GM23248 (cell line): ENCODE measurements around the gene SLC5A6. TPM values are rescaled to one million over a fixed set of nuclear protein-coding genes. Genes with fewer than 3 reads are reported as not detected.

ENCODE experiments used
- DNase-seq: peaks from one replicate; pipeline ENCODE4 v3.0.0-alpha.2; 2015
- H2AFZ ChIP-seq: fragments of 200-600 bp; sonication (generic); 2 replicates; pipeline ENCODE4 v1.6.1; 2016; ENCODE audit warnings: antibody characterized with exemption
- H3F3A ChIP-seq: fragments of 200-600 bp; sonication (generic); 2 replicates; pipeline ENCODE4 v1.6.1; 2016; ENCODE audit warnings: mild to moderate bottlenecking, antibody characterized with exemption, mixed run types; ENCODE audit not compliant: insufficient read depth
- H3K27ac ChIP-seq: fragments of 200-600 bp; sonication (generic); 2 replicates; pipeline ENCODE4 v1.5.1; 2016; ENCODE audit warnings: mild to moderate bottlenecking
- H3K27me3 ChIP-seq: fragments of 200-600 bp; sonication (generic); replicated peaks from 2 replicates; pipeline ENCODE4 v1.6.1; 2016; ENCODE audit warnings: mild to moderate bottlenecking; ENCODE audit not compliant: insufficient read depth
- H3K36me3 ChIP-seq: fragments of 200-600 bp; sonication (generic); 2 replicates; pipeline ENCODE4 v1.6.1; 2016; ENCODE audit warnings: low read depth, mild to moderate bottlenecking
- H3K4me1 ChIP-seq: fragments of 200-600 bp; sonication (generic); 2 replicates; pipeline ENCODE4 v1.6.1; 2016; ENCODE audit warnings: mild to moderate bottlenecking; ENCODE audit not compliant: insufficient read depth
- H3K4me2 ChIP-seq: fragments of 200-600 bp; sonication (generic); one replicate; pipeline ENCODE4 v1.6.1; 2016; ENCODE audit warnings: mild to moderate bottlenecking; ENCODE audit not compliant: unreplicated experiment
- H3K4me3 ChIP-seq: fragments of 200-600 bp; sonication (generic); 2 replicates; pipeline ENCODE4 v1.5.1; 2016; ENCODE audit warnings: mild to moderate bottlenecking
- H3K79me2 ChIP-seq: fragments of 200-600 bp; sonication (generic); 2 replicates; pipeline ENCODE4 v1.6.1; 2016; ENCODE audit warnings: mild to moderate bottlenecking; ENCODE audit not compliant: insufficient read depth
- H3K9ac ChIP-seq: fragments of 200-600 bp; sonication (generic); 2 replicates; pipeline ENCODE4 v1.6.1; 2016; ENCODE audit warnings: mild to moderate bottlenecking
- H3K9me2 ChIP-seq: fragments of 200-600 bp; sonication (generic); 2 replicates; pipeline ENCODE4 v1.6.1; 2016; ENCODE audit warnings: mixed run types, mild to moderate bottlenecking, moderate library complexity; ENCODE audit not compliant: insufficient read depth
- H3K9me3 ChIP-seq: fragments of 200-600 bp; sonication (generic); one replicate; pipeline ENCODE4 v1.6.1; 2017; ENCODE audit warnings: low read depth
- H4K20me1 ChIP-seq: fragments of 200-600 bp; sonication (generic); 2 replicates; pipeline ENCODE4 v1.6.0; 2016; ENCODE audit not compliant: insufficient read depth
- EZH2 ChIP-seq: fragments of 200-600 bp; sonication (generic); IDR thresholded peaks from 2 replicates; pipeline ENCODE4 v1.6.1; 2018; ENCODE audit warnings: antibody characterized with exemption, mild to moderate bottlenecking; ENCODE audit not compliant: insufficient read depth, poor library complexity, severe bottlenecking
- EZH2phosphoT487 ChIP-seq: fragments of 200-600 bp; sonication (generic); IDR thresholded peaks from 2 replicates; pipeline ENCODE4 v1.6.1; 2018; ENCODE audit warnings: antibody characterized with exemption, moderate library complexity, mild to moderate bottlenecking, low read depth; ENCODE audit not compliant: insufficient read depth
- WGBS, 2 experiments: methylation state at CpG; one replicate each; pipeline ENCODE4 v1.1.6; 2015 to 2017; ENCODE audit warnings: low lambda C conversion rate in 2 of 2, low coverage in 1 of 2; ENCODE audit errors: missing lambda C conversion rate in 2 of 2; 5-methylcytosine and 5-hydroxymethylcytosine counted together
- in situ Hi-C: fragments of 300-500 bp; cut with MboI; formaldehyde crosslinking; loops from 2 replicates; pipeline ENCODE4 v1.15.0; 2020
- polyA plus RNA-seq: library from polyadenylated mRNA; unstranded; fragments of >200 nt; fragmentation: Nextera tagmentation; extraction: Ambion mirVana; gene quantifications from 2 replicates; pipeline ENCODE4 v1.2.1, GENCODE V29; 2016
- total RNA-seq: library from RNA; depleted of rRNA; stranded (reverse); fragments of >200 nt; shearing (Covaris generic); gene quantifications from 2 replicates; pipeline ENCODE4 v1.2.3, GENCODE V29; 2014

SLC5A6 gene
- total and polyA plus RNA-seq, 2 experiments from 2014 or later: 9.4 to 13.5 TPM

DNA sequence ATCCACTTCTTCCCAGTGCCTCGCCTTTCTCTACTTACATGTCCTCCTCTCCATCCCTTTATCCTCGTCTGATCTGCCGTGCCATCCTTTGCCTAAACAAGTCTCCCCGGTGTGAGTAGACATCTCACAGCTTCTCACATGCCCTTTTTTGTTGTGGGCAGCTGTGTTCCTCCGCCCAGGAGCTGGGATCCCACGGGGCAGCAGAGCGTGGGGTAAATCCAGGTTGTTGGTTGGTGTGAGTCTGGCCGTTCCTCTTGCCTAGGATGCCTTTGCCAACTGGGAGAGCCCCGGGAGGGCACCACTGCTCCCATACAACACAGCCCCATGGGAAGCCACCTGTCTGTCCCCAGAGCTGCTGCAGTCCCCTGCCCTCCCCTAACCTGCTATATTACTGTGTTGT lies 28.3 kb upstream of the SLC5A6 start:
- H3K9ac ChIP-seq: no peak overlapping the region
- H3K4me2 ChIP-seq: no peak overlapping the region
- H3K27me3 ChIP-seq: no peaks in the 10 kb centered on the region
- no peak overlapping the region for H3K4me3 ChIP-seq
- no peak for TF ChIP-seq EZH2phosphoT487
- no peak for TF ChIP-seq EZH2
- WGBS, 2 experiments: 87 to 94% methylated on average over 9 of the region's 9 CpGs
- in situ Hi-C loops: no loop called here
- no peak overlapping the region for H2AFZ ChIP-seq
- H3K27ac ChIP-seq: no peak overlapping the region
- no peaks in the 10 kb centered on the region for H3K79me2 ChIP-seq
- peaks cover 6% of the 10 kb centered on the region; the same call in 1 of the 2 replicates for H3K36me3 ChIP-seq
- no peaks in the 10 kb centered on the region for H3K9me2 ChIP-seq
- DNase-seq: no peak
- H3K4me1 ChIP-seq: no peaks in the 10 kb centered on the region
- peaks cover under 1% of the 10 kb centered on the region; the same call in 1 of the 2 replicates for H3F3A ChIP-seq
- no peaks in the 10 kb centered on the region for H3K9me3 ChIP-seq
- H4K20me1 ChIP-seq: no peaks in the 10 kb centered on the region

DNA sequence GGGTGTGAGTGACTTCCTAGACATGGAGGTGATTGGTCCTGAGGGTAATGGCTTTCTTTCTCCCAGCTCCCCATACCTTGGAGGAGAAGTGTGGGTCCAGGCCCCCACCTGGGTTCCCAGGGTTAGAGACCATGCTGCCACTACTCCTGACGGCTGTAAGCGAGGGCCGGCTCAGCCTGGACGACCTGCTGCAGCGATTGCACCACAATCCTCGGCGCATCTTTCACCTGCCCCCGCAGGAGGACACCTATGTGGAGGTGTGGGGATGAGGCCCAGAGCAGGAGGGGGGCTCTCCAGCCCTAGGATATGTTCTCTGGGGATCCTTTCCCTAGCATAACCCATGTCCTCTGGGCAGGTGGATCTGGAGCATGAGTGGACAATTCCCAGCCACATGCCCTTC lies 26.9 kb upstream of the SLC5A6 start:
- H3K27me3 ChIP-seq: no peaks in the 10 kb centered on the region
- no peaks in the 10 kb centered on the region for H3K9me3 ChIP-seq
- no peak overlapping the region for H3K4me3 ChIP-seq
- no peak overlapping the region for H3K4me2 ChIP-seq
- no peak overlapping the region for H3K9ac ChIP-seq
- WGBS, 2 experiments: 99 to 100% methylated on average over 5 to 8 of the region's 8 CpGs
- H3K79me2 ChIP-seq: no peaks in the 10 kb centered on the region
- in situ Hi-C loops: no loop called here
- TF ChIP-seq EZH2phosphoT487: no peak
- TF ChIP-seq EZH2: no peak
- no peaks in the 10 kb centered on the region for H3K4me1 ChIP-seq
- no peak overlapping the region for H3K27ac ChIP-seq
- no peaks in the 10 kb centered on the region for H3F3A ChIP-seq
- no peak overlapping the region for H2AFZ ChIP-seq
- H4K20me1 ChIP-seq: no peaks in the 10 kb centered on the region
- H3K36me3 ChIP-seq: peaks cover 13% of the 10 kb centered on the region; the same call in 1 of the 2 replicates
- DNase-seq: no peak
- H3K9me2 ChIP-seq: no peaks in the 10 kb centered on the region

DNA sequence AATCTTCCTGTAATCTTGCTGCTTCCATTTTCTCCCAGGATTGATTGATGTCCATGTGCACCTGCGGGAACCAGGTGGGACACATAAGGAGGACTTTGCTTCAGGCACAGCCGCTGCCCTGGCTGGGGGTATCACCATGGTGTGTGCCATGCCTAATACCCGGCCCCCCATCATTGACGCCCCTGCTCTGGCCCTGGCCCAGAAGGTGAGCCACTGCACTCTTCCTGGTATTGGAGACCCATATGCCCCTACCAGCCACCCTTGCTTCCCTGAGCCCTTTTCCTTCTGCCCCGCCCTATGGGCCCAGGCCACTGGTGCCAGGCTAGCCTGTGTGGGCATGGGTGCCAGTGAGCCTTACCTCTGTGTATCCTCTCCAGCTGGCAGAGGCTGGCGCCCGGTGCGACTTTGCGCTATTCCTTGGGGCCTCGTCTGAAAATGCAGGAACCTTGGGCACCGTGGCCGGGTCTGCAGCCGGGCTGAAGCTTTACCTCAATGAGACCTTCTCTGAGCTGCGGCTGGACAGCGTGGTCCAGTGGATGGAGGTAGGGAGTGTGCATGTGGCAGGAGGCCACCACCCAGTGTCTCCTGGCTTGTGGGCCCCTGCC lies 25.4 kb upstream of the SLC5A6 start:
- Histone ChIP-seq H4K20me1 (no peaks in the 10 kb centered on the region), H3K36me3 (peaks cover 21% of the 10 kb centered on the region; the same call in 1 of the 2 replicates), H3K9me3 (no peaks in the 10 kb centered on the region), H3K4me3 (no peak overlapping the region), H3K9ac (no peak overlapping the region), H3K27me3 (no peaks in the 10 kb centered on the region), H3K9me2 (no peaks in the 10 kb centered on the region), H3K4me1 (no peaks in the 10 kb centered on the region), H3K27ac (no peak overlapping the region), H3K79me2 (no peaks in the 10 kb centered on the region), H2AFZ (no peak overlapping the region), H3K4me2 (no peak overlapping the region), H3F3A (no peaks in the 10 kb centered on the region)
- in situ Hi-C loops: no loop called here
- TF ChIP-seq EZH2phosphoT487: no peak
- TF ChIP-seq EZH2: no peak
- 97% methylated on average over 15 of the region's 15 CpGs for WGBS, 2 experiments
- DNase-seq: no peak

DNA sequence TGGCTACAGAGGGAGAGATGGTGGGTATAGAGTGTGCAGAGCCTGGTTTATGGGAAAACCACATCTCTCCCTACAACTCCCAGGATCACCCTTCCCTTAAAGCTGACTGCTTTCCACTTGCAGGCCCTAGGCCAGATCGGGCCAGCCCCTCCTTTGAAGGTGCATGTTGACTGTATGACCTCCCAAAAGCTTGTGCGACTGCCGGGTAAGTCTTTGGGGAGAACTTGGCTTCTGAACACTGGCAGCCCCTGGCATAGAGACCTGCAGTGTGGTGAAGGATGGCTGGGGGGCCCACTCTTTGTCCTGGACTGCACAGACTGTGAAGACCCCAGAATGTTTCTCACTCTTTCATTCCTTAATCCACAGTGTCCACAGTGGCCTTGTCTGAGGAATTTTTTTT lies 24.6 kb upstream of the SLC5A6 start:
- Histone ChIP-seq H3K79me2 (no peaks in the 10 kb centered on the region), H3K36me3 (peaks cover 21% of the 10 kb centered on the region; the same call in 1 of the 2 replicates), H3K9me3 (no peaks in the 10 kb centered on the region), H4K20me1 (no peaks in the 10 kb centered on the region), H3K4me2 (no peak overlapping the region), H3K4me3 (no peak overlapping the region), H3K9ac (no peak overlapping the region), H3K9me2 (no peaks in the 10 kb centered on the region), H3F3A (no peaks in the 10 kb centered on the region), H3K4me1 (no peaks in the 10 kb centered on the region), H3K27ac (no peak overlapping the region), H2AFZ (no peak overlapping the region), H3K27me3 (no peaks in the 10 kb centered on the region)
- WGBS, 2 experiments: 93 to 97% methylated on average over 3 of the region's 3 CpGs
- DNase-seq: no peak
- TF ChIP-seq EZH2phosphoT487 (no peak), EZH2 (no peak)
- in situ Hi-C loops: no loop called here
